Activated T-helper 2 cell treated with anti-CD3 and anti-CD28 coated beads, Interferon-gamma antibody, Interleukin-2, Interleukin-4, amounts not matched to agents 10 μg/mL and 5 μg/mL and 100 μg/mL, durations not matched to agents 14 hours and 24 hours and 36 hours (primary cell): ENCODE measurements around the gene PRKAR1B. TPM values are rescaled to one million over a fixed set of nuclear protein-coding genes. Genes with fewer than 3 reads are reported as not detected.
A peak's percentile ranks its signal among the peaks of the same experiment; 100 is the strongest.

Experiments used
- DNase-seq: peaks from one replicate; pipeline ENCODE4 v3.0.0; 2021; ENCODE audit warnings: low spot score
- H3K27ac Mint-ChIP-seq: one replicate; pipeline ENCODE4 v1.8.0; 2021; ENCODE audit warnings: mixed read lengths
- H3K27me3 Mint-ChIP-seq: one replicate; pipeline ENCODE4 v1.8.0; 2021; ENCODE audit warnings: low read depth, mixed read lengths
- H3K36me3 Mint-ChIP-seq: one replicate; pipeline ENCODE4 v1.8.0; 2021; ENCODE audit warnings: low read depth, mixed read lengths
- H3K4me1 Mint-ChIP-seq: one replicate; pipeline ENCODE4 v1.8.0; 2021; ENCODE audit warnings: low read depth, mixed read lengths
- H3K4me3 Mint-ChIP-seq: one replicate; pipeline ENCODE4 v1.8.0; 2021; ENCODE audit warnings: low read depth, mild to moderate bottlenecking, moderate library complexity, mixed read lengths
- H3K9me3 Mint-ChIP-seq: one replicate; pipeline ENCODE4 v1.8.0; 2021; ENCODE audit warnings: mixed read lengths
- intact Hi-C: fragments of 100-400 bp; cut with micrococcal nuclease; formaldehyde crosslinking; loops from one replicate; pipeline ENCODE4 v1.15.1; 2023
- total RNA-seq: library from RNA; stranded (reverse); gene quantifications from 2 replicates; pipeline ENCODE4 v1.2.3, GENCODE V29; 2022

The PRKAR1B gene
- total RNA-seq, 1 donor from 2014 or later, result 38.9 TPM

GRCh38 chr7:683526-684205, 43.4 kb downstream of the PRKAR1B start:
- no peak for DNase-seq
- H3K4me3 Mint-ChIP-seq, result no peak overlapping the region
- peaks cover 42% of the 10 kb centered on the region for H3K9me3 Mint-ChIP-seq
- H3K36me3 Mint-ChIP-seq, result peaks cover 50% of the 10 kb centered on the region
- no peak overlapping the region for H3K27ac Mint-ChIP-seq
- intact Hi-C loops, result no loop called here
- no peaks in the 10 kb centered on the region for H3K4me1 Mint-ChIP-seq
- H3K27me3 Mint-ChIP-seq, result no peaks in the 10 kb centered on the region

- H3K9me3 Mint-ChIP-seq, result peaks cover 37% of the 10 kb centered on the region
- no peak overlapping the region for H3K4me3 Mint-ChIP-seq
- DNase-seq, result no peak
- H3K4me1 Mint-ChIP-seq, result no peaks in the 10 kb centered on the region
- H3K36me3 Mint-ChIP-seq, result peaks cover 51% of the 10 kb centered on the region
- no peaks in the 10 kb centered on the region for H3K27me3 Mint-ChIP-seq
- H3K27ac Mint-ChIP-seq, result no peak overlapping the region
- intact Hi-C loops, result no loop called here
Measured at GRCh38 chr7:682810-683209, 44.3 kb downstream of the PRKAR1B start.

- Mint-ChIP-seq H3K9me3 (peaks cover 27% of the 10 kb centered on the region), H3K27ac (no peak overlapping the region), H3K4me3 (no peak overlapping the region), H3K27me3 (no peaks in the 10 kb centered on the region), H3K36me3 (peaks cover 48% of the 10 kb centered on the region), H3K4me1 (no peaks in the 10 kb centered on the region)
- DNase-seq, result no peak
- intact Hi-C loops, result no loop called here
Measured at GRCh38 chr7:681551-682307, 45.4 kb downstream of the PRKAR1B start.

GRCh38 chr7:680411-681127, 46.5 kb downstream of the PRKAR1B start:
- Mint-ChIP-seq H3K27ac (no peak overlapping the region), H3K27me3 (no peaks in the 10 kb centered on the region), H3K9me3 (peaks cover 15% of the 10 kb centered on the region), H3K36me3 (peaks cover 49% of the 10 kb centered on the region), H3K4me3 (no peak overlapping the region), H3K4me1 (no peaks in the 10 kb centered on the region)
- intact Hi-C loops, result no loop called here
- DNase-seq, result no peak

GRCh38 chr7:676972-677385, 50.1 kb downstream of the PRKAR1B start:
- no peak for DNase-seq
- peaks cover 13% of the 10 kb centered on the region for H3K9me3 Mint-ChIP-seq
- no peak overlapping the region for H3K27ac Mint-ChIP-seq

GRCh38 chr7:676246-676971, 50.7 kb downstream of the PRKAR1B start:
- DNase-seq, result no peak
- Mint-ChIP-seq H3K4me3 (no peak overlapping the region), H3K27ac (no peak overlapping the region), H3K27me3 (no peaks in the 10 kb centered on the region), H3K36me3 (peaks cover 52% of the 10 kb centered on the region), H3K9me3 (peaks cover 13% of the 10 kb centered on the region), H3K4me1 (no peaks in the 10 kb centered on the region)
- intact Hi-C loops, result no loop called here

More at GRCh38 chr7:676972-677385, 50.1 kb downstream of the PRKAR1B start:
- Mint-ChIP-seq H3K27me3 (no peaks in the 10 kb centered on the region), H3K4me1 (no peaks in the 10 kb centered on the region), H3K36me3 (peaks cover 52% of the 10 kb centered on the region), H3K4me3 (no peak overlapping the region)
- intact Hi-C loops, result no loop called here

GRCh38 chr7:674454-675410, 52.3 kb downstream of the PRKAR1B start:
- Mint-ChIP-seq H3K27me3 (no peaks in the 10 kb centered on the region), H3K36me3 (peaks cover 41% of the 10 kb centered on the region), H3K9me3 (peaks cover 13% of the 10 kb centered on the region), H3K4me3 (no peak overlapping the region), H3K27ac (peak overlapping the region; percentile 28), H3K4me1 (no peaks in the 10 kb centered on the region)
- intact Hi-C loops, result no loop called here
- no peak for DNase-seq

- H3K4me1 Mint-ChIP-seq, result no peaks in the 10 kb centered on the region
- peaks cover 38% of the 10 kb centered on the region for H3K36me3 Mint-ChIP-seq
- H3K27me3 Mint-ChIP-seq, result no peaks in the 10 kb centered on the region
- intact Hi-C loops, result no loop called here
- H3K27ac Mint-ChIP-seq, result no peak overlapping the region
- DNase-seq, result no peak
- H3K4me3 Mint-ChIP-seq, result no peak overlapping the region
- peaks cover 17% of the 10 kb centered on the region for H3K9me3 Mint-ChIP-seq
Measured at GRCh38 chr7:673681-674453, 53.2 kb downstream of the PRKAR1B start.

- peaks cover 37% of the 10 kb centered on the region for H3K36me3 Mint-ChIP-seq
- peaks cover 20% of the 10 kb centered on the region for H3K9me3 Mint-ChIP-seq
- no peak for DNase-seq
- H3K27ac Mint-ChIP-seq, result no peak overlapping the region
- no peak overlapping the region for H3K4me3 Mint-ChIP-seq
- intact Hi-C loops, result no loop called here
- no peaks in the 10 kb centered on the region for H3K4me1 Mint-ChIP-seq
- H3K27me3 Mint-ChIP-seq, result no peaks in the 10 kb centered on the region
Measured at GRCh38 chr7:672891-673290, 54.2 kb downstream of the PRKAR1B start.

- H3K9me3 Mint-ChIP-seq, result peaks cover 20% of the 10 kb centered on the region
- no peak overlapping the region for H3K27ac Mint-ChIP-seq
- peaks cover 31% of the 10 kb centered on the region for H3K36me3 Mint-ChIP-seq
- no peaks in the 10 kb centered on the region for H3K27me3 Mint-ChIP-seq
- H3K4me1 Mint-ChIP-seq, result no peaks in the 10 kb centered on the region
- H3K4me3 Mint-ChIP-seq, result no peak overlapping the region
- no peak for DNase-seq
- intact Hi-C loops, result no loop called here
Measured at GRCh38 chr7:671415-672042, 55.6 kb downstream of the PRKAR1B start.
